Neural cell (in vitro differentiated cells): ENCODE measurements around the gene LZTFL1. TPM values are rescaled to one million over a fixed set of nuclear protein-coding genes. Genes with fewer than 3 reads are reported as not detected.

Experiments used
- H2AFZ ChIP-seq: fragments of 200-600, 300-800 bp; sonication (generic), shearing (Covaris generic); 2 replicates; pipeline ENCODE4 v1.6.0; 2014; ENCODE audit warnings: low read depth, mild to moderate bottlenecking, antibody characterized with exemption, low read length, moderate library complexity
- H3F3A ChIP-seq: fragments of 200-600 bp; shearing (Covaris generic); 2 replicates; pipeline ENCODE4 v1.6.1; 2016; ENCODE audit warnings: mild to moderate bottlenecking, moderate library complexity, mixed read lengths, antibody characterized with exemption, low read length; ENCODE audit not compliant: insufficient read depth, poor library complexity, severe bottlenecking
- H3K27ac ChIP-seq: fragments of 200-600, 300-800 bp; sonication (generic), shearing (Covaris generic); 2 replicates; pipeline ENCODE4 v1.5.1; 2014; ENCODE audit warnings: mild to moderate bottlenecking, low read length, moderate library complexity
- H3K27me3 ChIP-seq: fragments of 300-800, 200-600 bp; sonication (generic), shearing (Covaris generic); 2 replicates; pipeline ENCODE4 v1.6.0; 2014; ENCODE audit warnings: mild to moderate bottlenecking, low read depth, low read length, moderate library complexity; ENCODE audit not compliant: insufficient read depth
- H3K36me3 ChIP-seq: fragments of 300-800, 200-600 bp; sonication (generic), shearing (Covaris generic); 2 replicates; pipeline ENCODE4 v1.5.1; 2014; ENCODE audit warnings: mild to moderate bottlenecking, antibody characterized with exemption, low read length, moderate library complexity; ENCODE audit not compliant: insufficient read depth
- H3K4me2 ChIP-seq: fragments of 300-800, 200-600 bp; sonication (generic), shearing (Covaris generic); 2 replicates; pipeline ENCODE4 v1.6.0; 2014; ENCODE audit warnings: mild to moderate bottlenecking, low read length
- H3K4me3 ChIP-seq: fragments of 300-800, 200-600 bp; sonication (generic), shearing (Covaris generic); 2 replicates; pipeline ENCODE4 v1.5.1; 2014; ENCODE audit warnings: mild to moderate bottlenecking, low read length, moderate library complexity
- H3K79me2 ChIP-seq: fragments of 200-600 bp; shearing (Covaris generic); replicated peaks from 2 replicates; pipeline ENCODE4 v1.6.0; 2014; ENCODE audit warnings: mild to moderate bottlenecking, low read length, moderate library complexity; ENCODE audit not compliant: insufficient read depth
- H3K9ac ChIP-seq: fragments of 300-800, 200-600 bp; sonication (generic), shearing (Covaris generic); 2 replicates; pipeline ENCODE4 v1.6.1; 2016; ENCODE audit warnings: mild to moderate bottlenecking, low read length, mixed read lengths
- H3K9me2 ChIP-seq: fragments of 200-600 bp; shearing (Covaris generic); 2 replicates; pipeline ENCODE4 v1.6.1; 2016; ENCODE audit warnings: mild to moderate bottlenecking, low read length, mixed read lengths; ENCODE audit not compliant: insufficient read depth
- H3K9me3 ChIP-seq: fragments of 200-600, 300-800 bp; sonication (generic), shearing (Covaris generic); 2 replicates; pipeline ENCODE4 v1.6.1; 2016; ENCODE audit warnings: mild to moderate bottlenecking, mixed run types, low read length, moderate library complexity, mixed read lengths
- H4K20me1 ChIP-seq: fragments of 200-600 bp; shearing (Covaris generic); 2 replicates; pipeline ENCODE4 v1.6.1; 2016; ENCODE audit warnings: mild to moderate bottlenecking, mixed run types; ENCODE audit not compliant: insufficient read depth
- EP300 ChIP-seq: fragments of 450-650 bp; conservative IDR thresholded peaks from 2 replicates; pipeline ENCODE4 v1.6.1; 2014; ENCODE audit warnings: antibody characterized with exemption, mild to moderate bottlenecking, moderate library complexity; ENCODE audit not compliant: poor library complexity, severe bottlenecking
- EZH2 ChIP-seq: fragments of 200-600, 300-800 bp; shearing (Covaris generic), sonication (generic); IDR thresholded peaks from 2 replicates; pipeline ENCODE4 v1.6.1; 2014; ENCODE audit warnings: antibody characterized with exemption, low read length, borderline replicate concordance, mild to moderate bottlenecking; ENCODE audit not compliant: insufficient read depth, poor library complexity, severe bottlenecking
- RAD21 ChIP-seq: fragments of 450-650 bp; conservative IDR thresholded peaks from 2 replicates; pipeline ENCODE4 v1.6.1; 2014; ENCODE audit warnings: antibody characterized with exemption, mild to moderate bottlenecking, moderate library complexity
- SMC3 ChIP-seq: fragments of 450-650 bp; conservative IDR thresholded peaks from 2 replicates; pipeline ENCODE4 v1.6.1; 2014; ENCODE audit warnings: antibody characterized with exemption, mild to moderate bottlenecking, moderate library complexity; ENCODE audit not compliant: poor library complexity
- polyA plus RNA-seq: library from polyadenylated mRNA; depleted of rRNA; stranded (reverse); fragments of >200 nt; gene quantifications from 2 replicates; pipeline ENCODE4 v1.2.3, GENCODE V29; 2014

LZTFL1 gene
- polyA plus RNA-seq, 1 donor from 2014 or later: 26.8 TPM

- H3K4me3 ChIP-seq: no peak overlapping the region
- H3K27me3 ChIP-seq: no peaks in the 10 kb centered on the region
- no peak for TF ChIP-seq RAD21
- TF ChIP-seq EP300: no peak
- no peak for TF ChIP-seq EZH2
- TF ChIP-seq SMC3: no peak
- no peaks in the 10 kb centered on the region for H3K79me2 ChIP-seq
- no peaks in the 10 kb centered on the region for H3K9me3 ChIP-seq
- no peak overlapping the region for H2AFZ ChIP-seq
- no peaks in the 10 kb centered on the region for H3K36me3 ChIP-seq
- H3K27ac ChIP-seq: no peak overlapping the region
- no peaks in the 10 kb centered on the region for H3F3A ChIP-seq
- H3K9me2 ChIP-seq: no peaks in the 10 kb centered on the region
- no peak overlapping the region for H3K9ac ChIP-seq
- no peak overlapping the region for H3K4me2 ChIP-seq
- no peaks in the 10 kb centered on the region for H4K20me1 ChIP-seq
Observed at GRCh38 chr3:45773714-45774449, 68.0 kb downstream of the LZTFL1 start.

Other genes starting within 250 kb of the LZTFL1 start
- gene LIMD1, start 247.4 kb downstream of the LZTFL1 start, polyA plus RNA-seq: 1.9 and 2.4 TPM in 2 replicates
- 50.0 and 66.2 TPM in 2 replicates for gene SACM1L, start 152.7 kb downstream of the LZTFL1 start, polyA plus RNA-seq
- not detected in 2 replicates for gene SLC6A20, start 45.6 kb downstream of the LZTFL1 start, polyA plus RNA-seq
- not detected in 2 replicates for gene CCR9, start 44.4 kb upstream of the LZTFL1 start, polyA plus RNA-seq
- not detected in 2 replicates for gene CXCR6, start 101.3 kb upstream of the LZTFL1 start, polyA plus RNA-seq
- gene FYCO1, start 153.7 kb upstream of the LZTFL1 start, polyA plus RNA-seq: 0.12 TPM in 1 of 2 replicates, not detected in the other
- gene XCR1, start 185.4 kb upstream of the LZTFL1 start, polyA plus RNA-seq: not detected in 2 replicates